GM13976 (cell line): ENCODE results near the gene RRP1B.

Source experiments
- DNase-seq: peaks from one replicate; pipeline ENCODE4 v3.0.0; 2012; ENCODE audit warnings: low spot score
- CTCF ChIP-seq: IDR thresholded peaks from 2 replicates; pipeline ENCODE4 v1.5.1; 2012; ENCODE audit warnings: borderline replicate concordance, mild to moderate bottlenecking; ENCODE audit not compliant: insufficient read depth; ENCODE audit errors: extremely low read depth, missing control alignments, control extremely low read depth
- in situ Hi-C: fragments of 300-500 bp; cut with MboI; formaldehyde crosslinking; loops from one replicate; pipeline ENCODE4 v1.12.0; 2022; ENCODE audit warnings: low sequenced_read_pairs, mixed read lengths, inconsistent platforms; ENCODE audit not compliant: unreplicated experiment

Gene RRP1B

DNA sequence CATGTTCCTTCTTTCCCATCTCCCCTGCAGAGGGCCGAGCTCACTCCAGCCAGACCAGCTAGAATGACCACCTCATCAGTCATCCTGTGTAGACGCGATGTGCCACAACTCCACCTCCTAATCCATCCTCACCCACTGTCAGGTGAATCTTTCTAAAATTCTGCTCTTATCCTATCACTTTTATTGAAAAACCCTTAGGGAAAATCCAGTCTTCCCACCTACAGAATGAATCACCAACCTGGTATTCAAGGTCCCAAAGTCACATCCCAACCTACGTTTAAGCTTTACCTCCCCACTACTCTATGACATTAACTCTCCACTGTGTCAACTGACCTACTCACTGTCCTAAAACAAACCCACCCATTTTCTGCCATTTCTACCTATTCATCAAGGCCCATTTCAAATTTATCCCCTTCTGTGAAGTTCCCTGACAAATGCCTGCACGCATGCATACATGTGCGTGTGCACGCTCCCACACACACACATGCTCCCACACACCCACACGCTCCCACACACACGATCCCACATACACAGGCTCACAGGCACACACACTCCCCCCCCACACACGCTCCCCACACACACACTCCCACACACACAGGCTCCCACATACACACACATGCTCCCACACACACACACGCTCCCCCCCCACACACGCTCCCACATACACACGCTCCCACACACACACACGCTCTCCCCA, 27.8 kb upstream of the RRP1B start:
- no peak for DNase-seq
- TF ChIP-seq CTCF = no peak
- in situ Hi-C loops = no loop called here

DNA sequence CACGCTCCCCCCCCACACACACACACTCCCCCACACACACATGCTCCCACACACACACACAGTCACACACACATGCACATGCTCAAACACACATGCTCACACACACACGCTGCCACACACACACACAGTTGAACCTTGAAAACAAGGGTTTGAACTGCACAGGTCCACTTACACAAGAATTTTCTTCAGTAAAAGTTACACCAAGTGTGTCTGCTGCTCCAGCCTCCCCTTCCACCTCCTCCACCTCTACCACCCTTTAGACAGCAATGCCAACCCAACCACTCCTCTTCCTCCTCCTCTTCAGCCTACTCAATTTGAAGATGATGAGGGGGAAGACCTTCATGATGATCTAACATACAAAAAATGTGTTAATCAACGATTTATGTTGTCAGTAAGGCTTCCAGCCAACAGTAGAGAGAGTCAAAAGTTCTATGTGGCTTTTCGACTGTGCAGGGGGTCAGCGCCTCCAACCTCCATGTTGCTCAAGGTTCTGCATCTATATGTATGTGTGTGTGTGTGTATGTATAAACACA, 26.9 kb upstream of the RRP1B start:
- no peak for DNase-seq
- TF ChIP-seq CTCF = no peak
- in situ Hi-C loops = no loop called here

DNA sequence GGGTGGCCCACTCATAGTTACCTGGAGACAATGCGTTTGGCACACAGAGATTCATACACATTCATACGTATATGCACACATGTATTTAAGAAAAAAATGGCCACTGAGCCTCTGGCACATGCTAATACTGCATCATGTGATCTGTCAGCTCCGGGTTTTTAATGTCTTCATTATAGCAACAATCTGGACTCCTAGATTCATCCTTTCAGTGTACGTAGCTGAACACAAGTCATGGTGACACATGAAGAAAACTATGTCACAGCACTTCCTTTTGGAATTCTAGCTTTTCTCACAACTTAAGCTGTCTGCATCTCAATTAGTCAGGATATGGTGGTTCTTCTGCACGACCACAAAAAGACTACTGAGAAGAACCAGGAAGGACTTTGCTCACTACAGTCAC, 24.7 kb upstream of the RRP1B start:
- in situ Hi-C loops = no loop called here
- TF ChIP-seq CTCF = no peak
- DNase-seq = no peak

DNA sequence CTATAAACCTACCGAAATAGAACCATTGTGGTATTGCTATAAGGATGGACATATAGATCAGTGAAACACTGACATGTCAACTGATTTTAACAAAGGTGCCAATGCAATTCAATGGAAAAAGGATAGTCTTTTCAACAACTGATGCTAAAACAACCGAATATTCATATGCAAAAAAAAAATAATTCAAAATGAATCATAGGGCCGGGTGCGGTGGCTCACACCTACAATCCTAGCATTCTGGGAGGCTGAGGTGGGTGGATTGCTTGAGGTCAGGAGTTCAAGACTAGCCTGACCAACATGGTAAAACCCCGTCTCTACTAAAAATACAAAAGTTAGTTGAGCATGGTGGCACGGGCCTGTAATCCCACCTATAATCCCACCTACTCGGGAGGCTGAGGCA, 23.9 kb upstream of the RRP1B start:
- TF ChIP-seq CTCF = no peak
- in situ Hi-C loops = no loop called here
- no peak for DNase-seq

DNA sequence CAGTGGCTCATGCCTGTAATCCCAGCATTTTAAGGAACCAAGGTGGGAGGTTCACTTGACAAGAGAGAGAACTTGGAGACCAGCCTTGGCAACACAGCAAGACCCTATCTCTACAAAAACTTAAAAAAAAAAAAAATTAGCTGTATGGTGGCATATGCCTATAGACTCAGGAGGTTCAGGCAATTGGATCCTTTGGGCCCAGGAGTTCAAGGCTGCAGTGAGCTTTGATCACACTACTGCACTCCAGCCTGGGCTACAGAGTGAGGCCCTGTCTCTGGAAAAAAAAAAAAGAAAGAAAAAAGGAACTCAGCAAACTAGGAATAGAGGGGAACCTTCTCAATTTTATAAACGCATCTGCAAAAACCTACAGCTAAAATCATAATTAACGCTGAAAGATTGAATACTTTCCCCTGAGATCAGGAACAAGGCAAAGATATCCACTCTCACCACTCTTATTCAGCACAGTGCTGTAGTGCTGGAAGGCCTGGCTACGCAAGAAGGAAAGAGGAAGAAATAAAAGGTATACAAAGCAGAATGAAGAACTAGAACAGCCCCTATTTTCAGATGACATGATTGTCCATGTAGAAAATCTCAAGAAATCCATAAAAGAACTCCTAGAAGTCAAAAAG, 21.7 kb upstream of the RRP1B start:
- DNase-seq = no peak
- TF ChIP-seq CTCF = no peak
- in situ Hi-C loops = no loop called here

DNA sequence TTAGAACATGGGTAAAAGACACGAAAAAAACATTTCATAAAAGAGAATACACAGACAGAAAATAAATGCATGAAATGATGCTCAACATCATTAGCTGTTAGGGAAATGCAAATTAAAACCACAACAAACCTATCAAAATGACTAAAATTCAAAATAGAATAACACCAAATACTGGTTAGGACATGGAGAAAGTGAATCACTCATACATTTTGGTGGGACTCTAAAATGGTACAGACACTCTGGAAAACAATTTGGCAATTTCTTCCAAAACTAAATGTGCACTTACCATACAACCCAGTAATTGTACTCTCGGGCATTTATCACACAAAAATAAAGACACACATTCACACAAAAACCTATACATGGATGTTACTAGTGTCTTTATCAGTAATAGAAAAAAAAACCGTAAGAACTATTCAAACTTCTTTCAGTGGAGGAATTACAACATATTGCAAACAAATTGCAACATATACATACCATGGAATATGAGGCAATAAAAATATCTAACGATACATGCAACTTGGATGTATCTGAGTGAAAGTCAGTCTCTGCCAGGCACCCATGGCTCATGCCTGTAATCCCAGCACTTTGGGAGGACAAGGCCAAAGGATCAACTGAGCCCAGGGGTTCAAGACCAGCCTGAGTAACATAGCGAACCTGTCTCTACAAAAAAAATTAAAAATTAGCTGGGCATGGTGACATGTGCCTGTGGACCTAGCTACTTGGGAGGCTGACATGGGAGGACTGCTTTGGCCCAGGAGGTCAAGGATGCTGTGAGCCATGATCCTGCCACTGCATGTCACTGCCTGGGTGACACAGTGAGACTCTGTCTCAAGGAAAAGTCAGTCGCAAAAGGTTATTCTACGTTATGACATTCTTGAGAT, 19.6 kb upstream of the RRP1B start:
- no peak for TF ChIP-seq CTCF
- in situ Hi-C loops = loop anchor here (10.0 kb wide), 1 partner anchor 715 kb away; the partner anchor contains the start of gene ERVH48-1
- no peak for DNase-seq
